PC-9 (cell line): ENCODE measurements around the gene DEFB121.

Experiments
- CTCF ChIP-seq: fragments of 200-600 bp; sonication (generic); conservative IDR thresholded peaks from 2 replicates; pipeline ENCODE4 v1.6.1; 2017; ENCODE audit warnings: mixed run types, antibody characterized with exemption, mild to moderate bottlenecking, moderate library complexity
- EZH2 ChIP-seq: fragments of 200-600 bp; sonication (generic); IDR thresholded peaks from 2 replicates; pipeline ENCODE4 v1.8.0; 2017; ENCODE audit warnings: antibody characterized with exemption, low read depth

GRCh38 chr20:31410011-31410410, 4.0 kb upstream of the DEFB121 start:
- TF ChIP-seq CTCF (no peak), EZH2 (no peak)
